ENCODE data around the gene MRPL18. TPM values are rescaled to one million over a fixed set of nuclear protein-coding genes. Genes with fewer than 3 reads are reported as not detected.

MRPL18 gene
- total and polyA plus RNA-seq, 9 of the 15 experiments (the other 6 are each of a cell fraction or from before 2014, with no cell fraction given) = 149 to 456 (median 196) TPM

DNA sequence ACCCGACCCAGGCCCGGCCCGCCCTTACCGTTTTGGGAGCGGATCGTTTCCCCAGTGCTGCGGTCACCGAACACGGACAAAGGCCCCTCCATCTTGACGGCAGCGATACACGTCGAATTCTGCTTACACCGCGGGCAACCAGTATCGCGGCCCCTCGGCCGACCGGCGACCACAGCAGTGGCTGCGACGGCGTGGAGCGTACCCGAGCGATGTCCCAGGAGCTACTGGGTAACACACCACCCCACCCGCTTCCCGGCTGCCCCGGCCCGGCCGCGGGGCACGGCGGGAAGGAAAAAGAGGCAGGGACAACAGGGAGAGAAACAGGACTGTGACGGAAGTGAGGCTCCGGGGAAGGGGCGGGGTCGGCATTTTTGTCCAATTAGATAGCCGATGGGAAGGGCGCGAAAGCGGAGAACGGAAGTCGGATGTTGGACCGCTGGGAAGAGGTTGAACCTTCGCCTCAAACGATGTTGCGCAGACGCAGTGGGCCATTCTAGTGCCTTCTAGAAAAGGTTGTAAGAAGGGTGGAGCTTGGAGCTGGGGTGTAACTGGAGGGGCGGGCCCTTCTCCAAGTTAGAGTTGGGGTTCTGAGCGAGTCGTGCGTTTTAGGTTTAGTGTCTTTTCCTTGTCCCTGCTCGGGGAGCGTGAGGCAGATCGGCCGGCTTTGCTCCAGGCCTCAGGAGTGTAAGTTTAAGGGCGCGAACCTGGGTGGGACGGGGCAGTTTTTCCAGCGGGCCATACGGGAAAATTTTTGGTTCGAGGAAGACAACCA is 704 bp upstream of the MRPL18 start, which contains the start of gene TCP1 (continued):
- TF ChIP-seq YY1 (IDR thresholded peaks at IDR 0.05; ENCODE audit: borderline replicate concordance in 1 of 3, control insufficient read depth in 1 of 3, extremely low read depth in 1 of 3, insufficient read depth in 3 of 3, insufficient read length in 1 of 3, insufficient replicate concordance in 2 of 3, low read depth in 1 of 3, low read length in 2 of 3) = peak in 2 of 3 experiments; percentile 45 to 62
- TF ChIP-seq TBP (optimal IDR thresholded peaks at IDR 0.05; ENCODE audit: low read depth, low read length) = peak; percentile 96
- TF ChIP-seq SMARCB1 (IDR thresholded peaks at IDR 0.05; ENCODE audit: insufficient read length, low read depth) = no peak
- no peak for TF ChIP-seq CBFA2T2 (conservative IDR thresholded peaks at IDR 0.05)
- 0 out of 2 replicates have a peak, but pooled peaks have one; percentile 22 for TF ChIP-seq ZNF239 (CRISPR knock-in tag; IDR thresholded peaks at IDR 0.05)
- no peak for TF ChIP-seq NCOR1 (IDR thresholded peaks at IDR 0.05)
- TF ChIP-seq SIN3B (IDR thresholded peaks at IDR 0.05; ENCODE audit: low read depth) = peak; percentile 64; the same call in 1 of the 2 replicates
- no peak for TF ChIP-seq HLTF (IDR thresholded peaks at IDR 0.05)
- TF ChIP-seq SAFB (IDR thresholded peaks at IDR 0.05; ENCODE audit: borderline replicate concordance, low read depth, low read length) = 0 out of 2 replicates have a peak, but pooled peaks have one; percentile 20
- TF ChIP-seq KLF13 (tag; IDR thresholded peaks at IDR 0.05; ENCODE audit: borderline replicate concordance, low read depth) = 0 out of 2 replicates have a peak, but pooled peaks have one; percentile 26
- TF ChIP-seq ZNF76 (CRISPR knock-in tag; IDR thresholded peaks at IDR 0.05; ENCODE audit: borderline replicate concordance) = 0 out of 2 replicates have a peak, but pooled peaks have one; percentile 20
- no peak for TF ChIP-seq KLF10 (CRISPR knock-in tag; IDR thresholded peaks at IDR 0.05)
- TF ChIP-seq FOXM1 (IDR thresholded peaks at IDR 0.05; ENCODE audit: low read depth) = peak; percentile 27; the same call in 1 of the 2 replicates
- 0 out of 2 replicates have a peak, but pooled peaks have one; percentile 59 for TF ChIP-seq FOXM1 (CRISPR knock-in tag; IDR thresholded peaks at IDR 0.05; ENCODE audit: low read depth)
- no peak for TF ChIP-seq U2AF1 (optimal IDR thresholded peaks at IDR 0.05; ENCODE audit: low read depth, low read length)
- TF ChIP-seq SREBF2 (CRISPR knock-in tag; IDR thresholded peaks at IDR 0.05) = 0 out of 2 replicates have a peak, but pooled peaks have one; percentile 20
- peak; percentile 98 for TF ChIP-seq SUPT5H (IDR thresholded peaks at IDR 0.05)
- peak; percentile 42 for TF ChIP-seq NELFE (IDR thresholded peaks at IDR 0.05; ENCODE audit: insufficient read depth, insufficient read length)
- TF ChIP-seq GATAD2B (IDR thresholded peaks at IDR 0.05; ENCODE audit: borderline replicate concordance) = no peak
- TF ChIP-seq, protein P1, sequence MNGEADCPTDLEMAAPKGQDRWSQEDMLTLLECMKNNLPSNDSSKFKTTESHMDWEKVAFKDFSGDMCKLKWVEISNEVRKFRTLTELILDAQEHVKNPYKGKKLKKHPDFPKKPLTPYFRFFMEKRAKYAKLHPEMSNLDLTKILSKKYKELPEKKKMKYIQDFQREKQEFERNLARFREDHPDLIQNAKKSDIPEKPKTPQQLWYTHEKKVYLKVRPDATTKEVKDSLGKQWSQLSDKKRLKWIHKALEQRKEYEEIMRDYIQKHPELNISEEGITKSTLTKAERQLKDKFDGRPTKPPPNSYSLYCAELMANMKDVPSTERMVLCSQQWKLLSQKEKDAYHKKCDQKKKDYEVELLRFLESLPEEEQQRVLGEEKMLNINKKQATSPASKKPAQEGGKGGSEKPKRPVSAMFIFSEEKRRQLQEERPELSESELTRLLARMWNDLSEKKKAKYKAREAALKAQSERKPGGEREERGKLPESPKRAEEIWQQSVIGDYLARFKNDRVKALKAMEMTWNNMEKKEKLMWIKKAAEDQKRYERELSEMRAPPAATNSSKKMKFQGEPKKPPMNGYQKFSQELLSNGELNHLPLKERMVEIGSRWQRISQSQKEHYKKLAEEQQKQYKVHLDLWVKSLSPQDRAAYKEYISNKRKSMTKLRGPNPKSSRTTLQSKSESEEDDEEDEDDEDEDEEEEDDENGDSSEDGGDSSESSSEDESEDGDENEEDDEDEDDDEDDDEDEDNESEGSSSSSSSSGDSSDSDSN (IDR thresholded peaks at IDR 0.05; ENCODE audit: borderline replicate concordance in 1 of 2, low read depth in 2 of 2, low read length in 2 of 2) = peak; percentile 51 to 54; a peak in 1 of 4 replicates
- TF ChIP-seq JUNB (CRISPR knock-in tag; conservative IDR thresholded peaks at IDR 0.05) = no peak
- TF ChIP-seq ZEB2 (IDR thresholded peaks at IDR 0.05) = peak; percentile 13; the same call in 1 of the 2 replicates
- TF ChIP-seq TAF1 (IDR thresholded peaks at IDR 0.05; ENCODE audit: control insufficient read depth, extremely low read depth, insufficient read depth, low read length, severe bottlenecking) = peak; percentile 97
- TF ChIP-seq SOX6 (IDR thresholded peaks at IDR 0.05) = peak; percentile 34; the same call in 1 of the 2 replicates
- peak; percentile 73 for TF ChIP-seq EP300 (IDR thresholded peaks at IDR 0.05; ENCODE audit: low read length)
- TF ChIP-seq ZNF165 (CRISPR knock-in tag; IDR thresholded peaks at IDR 0.05; ENCODE audit: borderline replicate concordance) = peak; percentile 89; the same call in 1 of the 2 replicates
- no peak for TF ChIP-seq KLF1 (tag; IDR thresholded peaks at IDR 0.05)

Data from K562 (cell line).